ENCODE measurements around the gene CYP4F2.
"Not testable (repeated sequence)": the region's sequence is repeated elsewhere in the genome, so short reads cannot be mapped to it uniquely, and the experiment has no call there.

The CYP4F2 gene

DNA sequence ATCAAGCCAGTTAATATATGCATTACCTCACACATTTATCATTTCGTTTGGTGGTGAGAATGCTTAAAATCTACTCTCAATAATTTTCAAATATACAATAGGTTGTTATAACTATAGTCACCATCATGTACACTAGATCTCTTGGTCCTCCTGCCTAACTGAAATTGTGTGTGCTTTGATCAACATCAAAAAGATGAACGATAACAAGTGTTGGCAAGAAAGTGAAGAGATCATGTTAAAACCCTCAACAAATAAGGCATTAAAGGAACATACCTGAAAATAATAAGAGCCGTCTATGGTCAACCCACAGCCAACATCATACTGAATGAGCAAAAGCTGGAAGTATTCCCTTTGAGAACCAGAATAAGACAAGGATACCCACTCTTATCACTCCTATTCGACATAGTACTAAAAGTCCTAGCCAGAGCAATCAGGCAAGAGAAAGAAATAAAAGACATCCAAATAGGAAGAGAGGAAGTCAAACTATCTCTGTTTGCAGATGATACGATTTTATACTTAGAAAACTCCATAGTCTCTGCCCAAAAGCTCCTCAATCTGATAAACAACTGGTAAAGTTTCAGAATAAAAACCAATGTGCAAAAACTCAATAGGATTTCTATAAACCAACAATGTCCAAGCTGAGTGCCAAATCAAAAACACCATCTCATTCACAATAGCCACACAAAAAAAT, 54.5 kb downstream of the CYP4F2 start:
- no peak for DNase-seq

DNA sequence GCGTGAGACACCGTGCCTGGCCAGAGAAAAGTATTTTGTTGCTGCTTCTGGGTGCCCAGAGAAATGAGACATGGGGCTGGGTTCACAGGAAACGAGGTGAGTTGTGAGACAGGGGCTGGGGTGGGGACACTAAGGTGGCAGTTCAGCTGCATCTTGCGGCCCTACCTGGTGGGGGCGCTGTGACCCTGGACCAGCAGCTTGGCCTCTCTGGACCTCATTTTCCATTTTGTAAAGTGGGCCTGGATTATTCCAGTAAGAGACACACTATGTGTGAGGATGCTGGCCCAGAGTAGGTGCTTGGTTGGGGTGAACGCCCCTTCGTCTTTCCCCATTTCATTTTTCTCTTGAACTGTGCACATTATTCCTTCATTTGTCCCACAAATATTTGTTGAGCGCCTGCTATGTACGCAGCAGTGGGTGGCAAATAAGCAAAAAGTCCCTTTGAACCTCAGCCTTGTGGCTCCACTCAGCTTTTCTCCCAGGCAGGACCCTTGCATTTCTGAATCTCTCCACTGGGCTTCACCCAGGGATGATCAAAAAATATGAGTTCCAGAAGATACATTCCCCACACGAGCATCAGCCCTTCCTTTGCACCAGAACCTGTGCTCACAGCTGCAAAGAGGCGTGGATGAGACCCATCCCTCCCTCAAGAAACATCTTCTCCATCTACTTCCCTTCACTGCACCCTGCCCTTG, 55.9 kb downstream of the CYP4F2 start:
- DNase-seq: no peak

- DNase-seq: no peak
Measured at GRCh38 chr19:15840833-15841232, 57.0 kb downstream of the CYP4F2 start.

DNA sequence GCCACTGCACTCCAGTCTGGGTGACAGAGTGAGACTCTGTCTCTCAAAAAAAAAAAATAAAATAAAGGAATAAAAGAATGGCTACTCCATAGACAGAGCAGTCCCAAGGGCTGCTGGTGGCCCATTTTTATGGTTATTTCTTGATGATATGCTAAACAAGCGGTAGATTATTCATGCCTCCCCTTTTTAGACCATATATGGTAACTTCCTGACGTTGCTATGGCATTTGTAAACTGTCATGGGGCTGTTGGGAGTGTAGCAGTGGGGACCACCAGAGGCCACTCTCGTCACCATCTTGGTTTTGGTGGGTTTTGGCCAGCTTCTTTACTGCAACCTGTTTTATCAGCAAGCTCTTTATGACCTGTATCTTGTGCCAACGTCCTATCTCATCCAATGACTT, 58.0 kb downstream of the CYP4F2 start:
- DNase-seq: not testable (repeated sequence)

DNA sequence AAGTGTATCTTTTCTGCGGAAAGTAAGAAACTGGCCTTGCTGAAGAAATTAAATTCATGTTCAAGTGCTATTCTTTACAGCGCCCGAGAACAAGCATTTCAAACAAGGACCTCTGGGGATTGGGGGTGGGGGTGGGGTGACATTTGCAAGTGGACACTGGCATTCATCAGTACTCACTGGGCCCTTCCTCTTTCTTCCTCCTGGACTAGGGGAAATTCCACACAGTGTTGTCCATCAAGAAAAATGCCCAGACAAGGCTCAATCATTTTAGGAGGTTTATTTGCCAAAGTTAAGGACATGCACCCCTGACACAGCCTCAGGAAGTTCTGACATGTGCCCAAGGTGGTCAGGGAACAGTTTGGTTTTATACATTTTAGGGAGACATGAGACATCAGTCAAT, 59.5 kb downstream of the CYP4F2 start:
- DNase-seq: no peak

GRCh38 chr19:15837221-15837731, 60.6 kb downstream of the CYP4F2 start:
- no peak for DNase-seq

GRCh38 chr19:15836330-15837220, 61.3 kb downstream of the CYP4F2 start:
- peak; percentile 88 for DNase-seq

DNA sequence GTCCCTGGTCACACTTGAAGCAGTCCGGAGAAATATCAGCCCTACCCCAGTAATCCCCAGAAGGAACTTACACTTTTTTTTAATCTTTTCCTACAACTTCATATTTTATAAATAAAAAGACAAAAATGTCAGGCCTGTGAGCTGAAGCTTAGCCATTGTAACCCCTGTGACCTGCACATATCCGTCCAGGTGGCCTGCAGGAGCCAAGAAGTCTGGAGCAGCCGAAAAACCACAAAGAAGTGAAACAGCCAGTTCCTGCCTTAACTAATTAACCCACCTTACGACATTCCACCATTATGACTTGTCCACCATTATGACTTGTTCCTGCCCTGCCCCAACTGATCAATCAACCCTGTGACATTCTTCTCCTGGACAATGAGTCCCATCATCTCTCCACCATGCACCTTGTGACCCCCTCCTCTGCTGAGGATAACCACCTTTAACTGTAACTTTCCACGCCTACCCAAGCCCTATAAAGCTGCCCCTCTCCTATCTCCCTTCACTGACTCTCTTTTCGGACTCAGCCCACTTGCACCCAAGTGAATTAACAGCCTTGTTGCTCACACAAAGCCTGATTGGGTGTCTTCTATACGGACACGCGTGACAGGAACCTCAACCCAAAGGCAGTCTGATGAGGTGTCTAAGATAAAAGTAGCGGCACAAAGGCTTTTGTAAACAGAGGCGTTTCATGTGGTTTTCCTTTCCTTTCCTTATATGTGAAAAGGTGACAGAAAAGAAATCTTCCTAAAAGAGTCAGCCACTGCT, 62.1 kb downstream of the CYP4F2 start:
- DNase-seq: not testable (repeated sequence)

DNA sequence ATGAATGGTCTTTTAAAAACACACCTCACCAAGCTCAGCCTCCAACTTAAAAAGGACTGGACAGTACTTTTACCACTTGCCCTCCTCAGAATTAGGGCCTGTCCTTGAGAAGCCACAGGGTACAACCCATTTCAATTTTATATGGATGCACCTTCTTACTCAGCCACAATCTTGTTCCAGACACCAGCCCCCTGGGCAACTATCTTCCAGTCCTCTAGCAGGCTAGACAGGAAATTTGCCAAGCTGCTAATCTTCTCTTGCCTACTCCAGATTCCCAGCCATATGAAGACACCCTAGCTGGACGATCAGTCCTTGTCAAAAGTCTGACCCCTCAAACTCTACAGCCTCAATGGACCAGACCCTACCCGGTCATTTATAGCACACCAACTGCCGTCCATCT, 63.6 kb downstream of the CYP4F2 start:
- DNase-seq: not testable (repeated sequence)

DNA sequence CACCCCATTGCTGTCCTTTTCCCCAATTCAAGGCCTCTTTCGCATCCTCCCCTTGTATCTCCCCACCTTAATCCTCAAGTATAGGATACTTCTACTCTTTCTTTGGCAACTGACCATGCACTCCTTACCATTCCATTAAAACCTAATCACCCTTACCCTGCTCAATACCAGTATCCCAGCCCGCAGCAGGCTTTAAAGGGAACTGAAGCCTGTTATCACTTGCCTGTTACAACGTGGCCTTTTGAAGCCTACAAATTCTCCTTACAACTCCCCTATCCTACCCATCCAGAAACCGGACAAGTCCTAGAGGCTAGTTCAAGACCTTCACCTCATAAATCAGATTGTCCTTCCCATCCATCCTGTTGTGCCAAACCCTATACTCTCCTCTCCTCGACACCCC, 66.2 kb downstream of the CYP4F2 start:
- no peak for DNase-seq

- no peak for DNase-seq
Measured at GRCh38 chr19:15829786-15830185, 68.1 kb downstream of the CYP4F2 start.

- no peak for DNase-seq
Measured at GRCh38 chr19:15829306-15829698, 68.6 kb downstream of the CYP4F2 start.

- not testable (repeated sequence) for DNase-seq
Measured at GRCh38 chr19:15828611-15829305, 69.1 kb downstream of the CYP4F2 start.

DNA sequence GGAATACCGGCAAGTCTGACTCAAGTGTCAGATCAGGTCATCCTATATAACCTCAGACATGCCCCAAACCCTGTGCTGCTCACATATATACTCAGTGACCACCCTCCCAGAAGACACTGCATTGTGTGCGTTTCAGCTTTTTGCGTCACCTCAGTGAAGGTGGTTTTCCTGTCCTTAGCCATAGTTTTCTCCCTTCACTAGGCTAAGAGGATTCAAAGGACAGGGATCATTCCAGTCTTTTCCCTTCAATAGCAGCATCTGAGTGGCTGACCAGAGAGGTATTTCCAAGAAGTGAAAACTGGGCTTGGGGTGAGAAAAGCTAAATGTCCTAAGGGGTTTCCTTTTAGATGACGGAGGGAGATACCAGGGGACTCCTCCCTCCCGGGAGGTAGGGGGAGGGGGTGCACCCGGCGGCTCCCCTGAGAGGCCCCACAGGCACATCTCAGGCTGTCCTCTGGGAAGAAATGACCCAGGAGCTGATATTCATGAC, 69.7 kb downstream of the CYP4F2 start:
- no peak for DNase-seq

Data from NCI-H1105 (cell line).